Liver (tissue), 9 donors: ENCODE data around the gene HYAL1. TPM values are rescaled to one million over a fixed set of nuclear protein-coding genes. Genes with fewer than 3 reads are reported as not detected.

Experiments used
- DNase-seq: peaks from one replicate; pipeline ENCODE4 v3.0.0-alpha.2; 2017; ENCODE audit warnings: low spot score
- H3K27ac ChIP-seq, 2 donors: one replicate each; pipeline ENCODE4 v1.7.0; 2013; ENCODE audit warnings: inconsistent platforms in 2 of 2, low read length in 2 of 2, control low read depth in 1 of 2, low read depth in 1 of 2, mild to moderate bottlenecking in 1 of 2
- H3K27me3 ChIP-seq, 4 donors: one replicate each; pipeline versions ENCODE4 v1.6.1 to v1.7.0; 2013; ENCODE audit warnings: low read length in 3 of 4, inconsistent platforms in 1 of 4, mild to moderate bottlenecking in 1 of 4, moderate library complexity in 1 of 4; ENCODE audit not compliant: control insufficient read depth in 4 of 4, insufficient read depth in 4 of 4
- H3K36me3 ChIP-seq, 4 donors: one replicate each; pipeline versions ENCODE4 v1.6.1 to v1.7.0; 2013; ENCODE audit warnings: low read length in 3 of 4, mild to moderate bottlenecking in 3 of 4, low read depth in 1 of 4, moderate library complexity in 1 of 4; ENCODE audit not compliant: control insufficient read depth in 4 of 4, insufficient read depth in 3 of 4
- H3K4me1 ChIP-seq, 4 donors: one replicate each; pipeline versions ENCODE4 v1.6.1 to v1.7.0; 2013; ENCODE audit warnings: low read length in 3 of 4, mild to moderate bottlenecking in 3 of 4, moderate library complexity in 1 of 4; ENCODE audit not compliant: control insufficient read depth in 4 of 4, insufficient read depth in 4 of 4
- H3K4me3 ChIP-seq, 3 donors: one replicate each; pipeline versions ENCODE4 v1.6.1 to v1.7.0; 2013; ENCODE audit warnings: low read length in 3 of 3, control low read depth in 1 of 3, low read depth in 1 of 3, mild to moderate bottlenecking in 1 of 3
- H3K9ac ChIP-seq, 2 donors: one replicate each; pipeline ENCODE4 v1.7.0; 2013; ENCODE audit warnings: low read length in 2 of 2, mild to moderate bottlenecking in 2 of 2, moderate library complexity in 2 of 2, control low read depth in 1 of 2, low read depth in 1 of 2
- H3K9me3 ChIP-seq, 4 donors: one replicate each; pipeline versions ENCODE4 v1.6.1 to v1.7.0; 2013; ENCODE audit warnings: low read length in 3 of 4; ENCODE audit not compliant: control insufficient read depth in 4 of 4
- EGR1 ChIP-seq, 2 donors: IDR thresholded peaks; 2 replicates each; pipeline ENCODE4 v1.6.1; 2016 to 2018; ENCODE audit warnings: antibody characterized with exemption in 2 of 2, low read depth in 2 of 2
- FOXA1 ChIP-seq: IDR thresholded peaks from 2 replicates; pipeline ENCODE4 v1.6.1; 2016; ENCODE audit warnings: antibody characterized with exemption
- FOXA2 ChIP-seq: IDR thresholded peaks from 2 replicates; pipeline ENCODE4 v1.6.1; 2016; ENCODE audit warnings: antibody characterized with exemption
- HNF4A ChIP-seq, 2 donors: conservative IDR thresholded peaks; 2 replicates each; pipeline ENCODE4 v1.6.1; 2016; ENCODE audit warnings: antibody characterized with exemption in 2 of 2, mild to moderate bottlenecking in 2 of 2
- HNF4G ChIP-seq: IDR thresholded peaks from 2 replicates; pipeline ENCODE4 v1.6.1; 2016; ENCODE audit warnings: antibody characterized with exemption
- JUND ChIP-seq, 2 donors: IDR thresholded peaks; 2 replicates each; pipeline ENCODE4 v1.6.1; 2016; ENCODE audit warnings: antibody characterized with exemption in 2 of 2
- NR2F2 ChIP-seq: IDR thresholded peaks from 2 replicates; pipeline ENCODE4 v1.6.1; 2016; ENCODE audit warnings: antibody characterized with exemption
- RAD21 ChIP-seq, 2 donors: IDR thresholded peaks; 2 replicates each; pipeline ENCODE4 v1.6.1; 2016; ENCODE audit warnings: antibody characterized with exemption in 2 of 2, mild to moderate bottlenecking in 2 of 2
- RXRA ChIP-seq, 2 donors: IDR thresholded peaks; 2 replicates each; pipeline ENCODE4 v1.6.1; 2017 to 2018; ENCODE audit warnings: antibody characterized with exemption in 2 of 2, mild to moderate bottlenecking in 1 of 2
- SP1 ChIP-seq: IDR thresholded peaks from 2 replicates; pipeline ENCODE4 v1.6.1; 2018; ENCODE audit warnings: antibody characterized with exemption, mild to moderate bottlenecking
- TAF1 ChIP-seq: conservative IDR thresholded peaks from 2 replicates; pipeline ENCODE4 v1.6.1; 2016; ENCODE audit warnings: antibody characterized with exemption, mild to moderate bottlenecking
- YY1 ChIP-seq: IDR thresholded peaks from 2 replicates; pipeline ENCODE4 v1.6.1; 2016; ENCODE audit warnings: antibody characterized with exemption, mild to moderate bottlenecking
- WGBS: extraction: QIAGEN DNeasy Blood & Tissue Kit; methylation state at CpG from one replicate; pipeline ENCODE4 v1.1.7; 2013; 5-methylcytosine and 5-hydroxymethylcytosine counted together
- polyA plus RNA-seq, 2 donors: library from polyadenylated mRNA; stranded (reverse) in 1 of 2; unstranded in 1 of 2; fragments of 200-250 nt in 1 of 2; fragments of >200 nt in 1 of 2; fragmentation: Nextera tagmentation in 1 of 2; extraction: Ambion mirVana in 1 of 2; gene quantifications; one replicate each; pipeline versions ENCODE4 v1.2.1 to v1.2.3, GENCODE V29; 2013 to 2015
- total RNA-seq, 2 donors: library from RNA; depleted of rRNA; stranded (reverse); fragments of >200 nt; gene quantifications; one replicate each; pipeline ENCODE4 v1.2.3, GENCODE V29; 2014
- TF ChIP-seq, protein P1 (sequence below): IDR thresholded peaks from 2 replicates; pipeline ENCODE4 v1.6.1; 2016; ENCODE audit warnings: antibody characterized with exemption
- TF ChIP-seq, protein P2 (sequence below): IDR thresholded peaks from 2 replicates; pipeline ENCODE4 v1.6.1; 2016; ENCODE audit warnings: antibody characterized with exemption, mild to moderate bottlenecking
- TF ChIP-seq, protein P3 (sequence below): IDR thresholded peaks from 2 replicates; pipeline ENCODE4 v1.6.1; 2016; ENCODE audit warnings: antibody characterized with exemption
- TF ChIP-seq, protein P4 (sequence below): fragments of 150-350 bp; IDR thresholded peaks from 2 replicates; pipeline ENCODE4 v1.5.1; 2017; ENCODE audit warnings: improper control_type of control experiment, low read depth, low read length; ENCODE audit not compliant: missing input control
- TF ChIP-seq, protein P5 (sequence below): IDR thresholded peaks from 2 replicates; pipeline ENCODE4 v1.6.1; 2016; ENCODE audit warnings: antibody characterized with exemption
- donor health status: healthy.
- donor health status: healthy.
- donor health status: healthy.
- donor health status: healthy.
- donor health status: healthy.

HYAL1 gene
- total and polyA plus RNA-seq, 4 donors: 82.3 to 156 (median 121) TPM

DNA sequence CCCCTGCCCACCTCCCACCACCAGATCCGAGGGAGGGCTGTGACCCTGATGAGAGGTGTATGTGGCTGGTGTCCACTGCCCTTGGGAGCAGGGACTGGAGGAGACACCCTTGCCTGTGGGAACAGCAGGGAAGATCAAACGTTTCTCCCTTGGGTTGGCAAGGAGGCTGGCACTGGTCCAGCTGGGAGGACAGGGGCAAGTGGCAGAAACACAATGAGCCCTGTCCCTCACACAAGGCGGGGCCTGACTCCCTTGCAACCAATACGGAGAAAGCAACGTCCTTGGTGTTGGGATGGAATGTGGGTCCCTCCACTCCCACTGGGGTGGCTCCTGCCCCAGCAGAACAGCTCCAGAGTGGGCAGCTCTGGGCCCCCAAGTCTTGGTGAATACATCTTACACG is 13.9 kb upstream of the HYAL1 start:
- H3K27ac ChIP-seq: no peak overlapping the region
- no peaks in the 10 kb centered on the region for H3K9me3 ChIP-seq
- no peaks in the 10 kb centered on the region for H3K27me3 ChIP-seq
- no peak for DNase-seq
- H3K4me3 ChIP-seq: no peak overlapping the region
- WGBS: 59% methylated on average over 6 of the region's 6 CpGs
- no peak overlapping the region for H3K9ac ChIP-seq
- H3K4me1 ChIP-seq: peaks cover 15 to 36% (median 32%) of the 10 kb centered on the region in 4 donors
- peaks cover 0 to 10% (median 2%) of the 10 kb centered on the region in 4 donors for H3K36me3 ChIP-seq
- no peak for TF ChIP-seq SP1
- no peak for TF ChIP-seq EGR1 (IDR thresholded peaks at IDR 0.05; ENCODE audit: low read depth in 2 of 2)
- TF ChIP-seq RXRA (IDR thresholded peaks at IDR 0.05): no peak
- TF ChIP-seq, protein P1, sequence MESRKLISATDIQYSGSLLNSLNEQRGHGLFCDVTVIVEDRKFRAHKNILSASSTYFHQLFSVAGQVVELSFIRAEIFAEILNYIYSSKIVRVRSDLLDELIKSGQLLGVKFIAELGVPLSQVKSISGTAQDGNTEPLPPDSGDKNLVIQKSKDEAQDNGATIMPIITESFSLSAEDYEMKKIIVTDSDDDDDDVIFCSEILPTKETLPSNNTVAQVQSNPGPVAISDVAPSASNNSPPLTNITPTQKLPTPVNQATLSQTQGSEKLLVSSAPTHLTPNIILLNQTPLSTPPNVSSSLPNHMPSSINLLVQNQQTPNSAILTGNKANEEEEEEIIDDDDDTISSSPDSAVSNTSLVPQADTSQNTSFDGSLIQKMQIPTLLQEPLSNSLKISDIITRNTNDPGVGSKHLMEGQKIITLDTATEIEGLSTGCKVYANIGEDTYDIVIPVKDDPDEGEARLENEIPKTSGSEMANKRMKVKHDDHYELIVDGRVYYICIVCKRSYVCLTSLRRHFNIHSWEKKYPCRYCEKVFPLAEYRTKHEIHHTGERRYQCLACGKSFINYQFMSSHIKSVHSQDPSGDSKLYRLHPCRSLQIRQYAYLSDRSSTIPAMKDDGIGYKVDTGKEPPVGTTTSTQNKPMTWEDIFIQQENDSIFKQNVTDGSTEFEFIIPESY: no peak
- TF ChIP-seq NR2F2: no peak
- no peak for TF ChIP-seq FOXA1
- TF ChIP-seq, protein P2, sequence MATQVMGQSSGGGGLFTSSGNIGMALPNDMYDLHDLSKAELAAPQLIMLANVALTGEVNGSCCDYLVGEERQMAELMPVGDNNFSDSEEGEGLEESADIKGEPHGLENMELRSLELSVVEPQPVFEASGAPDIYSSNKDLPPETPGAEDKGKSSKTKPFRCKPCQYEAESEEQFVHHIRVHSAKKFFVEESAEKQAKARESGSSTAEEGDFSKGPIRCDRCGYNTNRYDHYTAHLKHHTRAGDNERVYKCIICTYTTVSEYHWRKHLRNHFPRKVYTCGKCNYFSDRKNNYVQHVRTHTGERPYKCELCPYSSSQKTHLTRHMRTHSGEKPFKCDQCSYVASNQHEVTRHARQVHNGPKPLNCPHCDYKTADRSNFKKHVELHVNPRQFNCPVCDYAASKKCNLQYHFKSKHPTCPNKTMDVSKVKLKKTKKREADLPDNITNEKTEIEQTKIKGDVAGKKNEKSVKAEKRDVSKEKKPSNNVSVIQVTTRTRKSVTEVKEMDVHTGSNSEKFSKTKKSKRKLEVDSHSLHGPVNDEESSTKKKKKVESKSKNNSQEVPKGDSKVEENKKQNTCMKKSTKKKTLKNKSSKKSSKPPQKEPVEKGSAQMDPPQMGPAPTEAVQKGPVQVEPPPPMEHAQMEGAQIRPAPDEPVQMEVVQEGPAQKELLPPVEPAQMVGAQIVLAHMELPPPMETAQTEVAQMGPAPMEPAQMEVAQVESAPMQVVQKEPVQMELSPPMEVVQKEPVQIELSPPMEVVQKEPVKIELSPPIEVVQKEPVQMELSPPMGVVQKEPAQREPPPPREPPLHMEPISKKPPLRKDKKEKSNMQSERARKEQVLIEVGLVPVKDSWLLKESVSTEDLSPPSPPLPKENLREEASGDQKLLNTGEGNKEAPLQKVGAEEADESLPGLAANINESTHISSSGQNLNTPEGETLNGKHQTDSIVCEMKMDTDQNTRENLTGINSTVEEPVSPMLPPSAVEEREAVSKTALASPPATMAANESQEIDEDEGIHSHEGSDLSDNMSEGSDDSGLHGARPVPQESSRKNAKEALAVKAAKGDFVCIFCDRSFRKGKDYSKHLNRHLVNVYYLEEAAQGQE: no peak
- TF ChIP-seq TAF1: no peak
- no peak for TF ChIP-seq HNF4G
- no peak for TF ChIP-seq YY1

DNA sequence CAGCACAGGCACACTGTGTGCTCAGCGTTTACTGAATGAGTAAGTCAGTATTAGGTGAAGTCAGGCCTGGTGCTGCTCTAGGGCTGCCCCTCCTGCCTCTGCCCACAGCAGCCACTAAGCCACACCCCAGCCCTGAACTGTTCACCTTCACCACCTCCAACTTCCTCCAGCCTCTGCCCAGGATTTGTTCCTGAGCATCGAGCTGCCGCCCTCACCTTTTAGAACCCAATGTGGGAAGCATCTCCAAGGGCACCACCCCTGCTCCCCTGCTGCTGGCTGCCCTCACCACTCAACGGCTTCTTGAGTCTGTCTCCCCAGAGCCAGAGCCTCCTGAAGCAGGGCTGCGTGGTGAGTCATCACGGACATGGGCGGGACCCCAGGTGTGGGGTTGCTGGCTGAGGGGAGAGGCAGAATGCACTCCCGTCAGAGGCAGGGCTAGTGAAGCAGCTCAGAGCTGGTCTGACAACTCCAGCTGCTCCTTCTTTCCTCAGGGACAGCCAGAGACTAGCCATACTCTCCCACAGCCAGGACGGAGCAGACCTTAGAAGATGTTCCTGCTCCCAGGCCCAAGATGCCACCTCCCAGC is 13.4 kb upstream of the HYAL1 start:
- WGBS: 76% methylated on average over 9 of the region's 9 CpGs
- no peak for DNase-seq

More for the DNA sequence above, 13.4 kb upstream of the HYAL1 start:
- TF ChIP-seq EGR1 (IDR thresholded peaks at IDR 0.05; ENCODE audit: low read depth in 2 of 2) (no peak), FOXA1 (no peak), TAF1 (no peak), SP1 (no peak), HNF4A (conservative IDR thresholded peaks at IDR 0.05) (no peak), JUND (IDR thresholded peaks at IDR 0.05) (no peak), RAD21 (IDR thresholded peaks at IDR 0.05) (no peak), HNF4G (no peak), FOXA2 (no peak), YY1 (no peak), RXRA (IDR thresholded peaks at IDR 0.05) (no peak), NR2F2 (no peak)
- TF ChIP-seq, protein P2: no peak
- TF ChIP-seq, protein P3, sequence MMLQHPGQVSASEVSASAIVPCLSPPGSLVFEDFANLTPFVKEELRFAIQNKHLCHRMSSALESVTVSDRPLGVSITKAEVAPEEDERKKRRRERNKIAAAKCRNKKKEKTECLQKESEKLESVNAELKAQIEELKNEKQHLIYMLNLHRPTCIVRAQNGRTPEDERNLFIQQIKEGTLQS: no peak
- TF ChIP-seq, protein P4, sequence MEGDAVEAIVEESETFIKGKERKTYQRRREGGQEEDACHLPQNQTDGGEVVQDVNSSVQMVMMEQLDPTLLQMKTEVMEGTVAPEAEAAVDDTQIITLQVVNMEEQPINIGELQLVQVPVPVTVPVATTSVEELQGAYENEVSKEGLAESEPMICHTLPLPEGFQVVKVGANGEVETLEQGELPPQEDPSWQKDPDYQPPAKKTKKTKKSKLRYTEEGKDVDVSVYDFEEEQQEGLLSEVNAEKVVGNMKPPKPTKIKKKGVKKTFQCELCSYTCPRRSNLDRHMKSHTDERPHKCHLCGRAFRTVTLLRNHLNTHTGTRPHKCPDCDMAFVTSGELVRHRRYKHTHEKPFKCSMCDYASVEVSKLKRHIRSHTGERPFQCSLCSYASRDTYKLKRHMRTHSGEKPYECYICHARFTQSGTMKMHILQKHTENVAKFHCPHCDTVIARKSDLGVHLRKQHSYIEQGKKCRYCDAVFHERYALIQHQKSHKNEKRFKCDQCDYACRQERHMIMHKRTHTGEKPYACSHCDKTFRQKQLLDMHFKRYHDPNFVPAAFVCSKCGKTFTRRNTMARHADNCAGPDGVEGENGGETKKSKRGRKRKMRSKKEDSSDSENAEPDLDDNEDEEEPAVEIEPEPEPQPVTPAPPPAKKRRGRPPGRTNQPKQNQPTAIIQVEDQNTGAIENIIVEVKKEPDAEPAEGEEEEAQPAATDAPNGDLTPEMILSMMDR: no peak
- TF ChIP-seq, protein P5, sequence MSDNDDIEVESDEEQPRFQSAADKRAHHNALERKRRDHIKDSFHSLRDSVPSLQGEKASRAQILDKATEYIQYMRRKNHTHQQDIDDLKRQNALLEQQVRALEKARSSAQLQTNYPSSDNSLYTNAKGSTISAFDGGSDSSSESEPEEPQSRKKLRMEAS: no peak
- no peak overlapping the region for H3K4me3 ChIP-seq
- no peak overlapping the region for H3K27ac ChIP-seq
- peaks cover 0 to 10% (median 2%) of the 10 kb centered on the region in 4 donors for H3K36me3 ChIP-seq
- H3K9ac ChIP-seq: no peak overlapping the region
- no peaks in the 10 kb centered on the region for H3K27me3 ChIP-seq
- H3K4me1 ChIP-seq: peaks cover 12 to 31% (median 27%) of the 10 kb centered on the region in 4 donors
- no peaks in the 10 kb centered on the region for H3K9me3 ChIP-seq
